IPS-11a (cell line): ENCODE results near the gene MYO7A.

Experiments used
- H3K4me3 ChIP-seq: one replicate; pipeline ENCODE4 v1.5.1; 2013; ENCODE audit warnings: low read depth, low read length, control low read depth

MYO7A gene

DNA sequence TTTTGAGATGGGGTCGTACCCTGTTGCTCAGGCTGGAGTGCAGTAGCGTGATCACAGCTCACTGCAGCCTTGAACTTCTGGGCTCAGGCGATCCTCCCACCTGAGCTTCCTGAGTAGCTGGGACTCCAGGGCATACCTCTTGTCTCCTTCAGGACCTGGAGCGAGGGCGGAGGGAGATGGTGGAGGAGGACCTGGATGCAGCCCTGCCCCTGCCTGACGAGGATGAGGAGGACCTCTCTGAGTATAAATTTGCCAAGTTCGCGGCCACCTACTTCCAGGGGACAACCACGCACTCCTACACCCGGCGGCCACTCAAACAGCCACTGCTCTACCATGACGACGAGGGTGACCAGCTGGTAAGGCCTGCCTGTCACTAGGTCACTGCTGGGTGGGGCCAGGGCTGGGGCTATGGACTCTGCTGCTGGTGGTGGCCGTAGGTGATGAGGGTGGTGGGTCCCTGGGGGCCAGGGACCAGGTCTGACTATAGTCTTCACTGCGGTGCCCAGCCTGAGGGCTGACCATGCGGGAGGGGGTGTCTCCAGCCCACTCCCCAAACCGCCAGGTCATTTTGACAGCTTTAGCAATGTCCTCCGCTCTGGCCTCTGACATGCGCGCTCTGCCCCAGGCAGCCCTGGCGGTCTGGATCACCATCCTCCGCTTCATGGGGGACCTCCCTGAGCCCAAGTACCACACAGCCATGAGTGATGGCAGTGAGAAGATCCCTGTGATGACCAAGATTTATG lies 53.9 kb downstream of the MYO7A start:
- H3K4me3 ChIP-seq: no peak overlapping the region

DNA sequence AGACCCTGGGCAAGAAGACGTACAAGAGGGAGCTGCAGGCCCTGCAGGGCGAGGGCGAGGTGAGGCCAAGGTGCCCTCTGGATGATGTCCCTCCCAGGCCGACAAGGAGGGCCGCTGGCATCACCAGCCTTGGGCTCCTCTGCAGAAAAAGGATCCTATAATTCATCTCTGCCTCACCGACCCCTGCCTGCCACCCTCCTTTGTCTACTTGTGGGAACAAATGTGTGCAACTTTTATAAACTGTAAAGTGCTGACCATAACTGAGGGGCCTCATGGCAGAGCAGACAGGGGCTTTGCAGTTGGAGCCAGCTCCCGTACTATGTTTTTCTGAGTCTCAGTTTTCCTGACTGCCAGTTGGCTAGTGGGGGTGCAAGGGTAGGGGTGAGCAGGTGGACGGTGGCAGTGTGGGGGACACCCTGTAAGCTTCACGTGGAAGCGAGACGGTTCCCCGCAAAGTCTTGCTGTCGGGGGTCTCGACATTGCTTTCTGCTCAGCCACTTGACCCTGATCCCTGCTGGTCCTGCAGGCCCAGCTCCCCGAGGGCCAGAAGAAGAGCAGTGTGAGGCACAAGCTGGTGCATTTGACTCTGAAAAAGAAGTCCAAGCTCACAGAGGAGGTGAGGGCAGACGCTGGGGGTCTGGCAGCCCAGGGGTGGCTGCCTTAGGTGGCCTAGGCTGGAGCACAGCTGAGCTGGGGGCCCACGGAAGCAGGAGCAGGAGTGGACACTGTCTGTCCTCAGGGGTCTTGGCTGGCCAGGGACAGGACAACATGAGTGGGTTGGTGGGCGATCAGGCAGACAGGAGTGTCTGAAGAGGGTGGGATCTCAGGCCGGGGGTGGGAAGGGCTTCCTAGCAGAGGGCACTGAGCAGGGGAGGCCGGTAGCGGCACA lies 54.7 kb downstream of the MYO7A start:
- H3K4me3 ChIP-seq: no peak overlapping the region

DNA sequence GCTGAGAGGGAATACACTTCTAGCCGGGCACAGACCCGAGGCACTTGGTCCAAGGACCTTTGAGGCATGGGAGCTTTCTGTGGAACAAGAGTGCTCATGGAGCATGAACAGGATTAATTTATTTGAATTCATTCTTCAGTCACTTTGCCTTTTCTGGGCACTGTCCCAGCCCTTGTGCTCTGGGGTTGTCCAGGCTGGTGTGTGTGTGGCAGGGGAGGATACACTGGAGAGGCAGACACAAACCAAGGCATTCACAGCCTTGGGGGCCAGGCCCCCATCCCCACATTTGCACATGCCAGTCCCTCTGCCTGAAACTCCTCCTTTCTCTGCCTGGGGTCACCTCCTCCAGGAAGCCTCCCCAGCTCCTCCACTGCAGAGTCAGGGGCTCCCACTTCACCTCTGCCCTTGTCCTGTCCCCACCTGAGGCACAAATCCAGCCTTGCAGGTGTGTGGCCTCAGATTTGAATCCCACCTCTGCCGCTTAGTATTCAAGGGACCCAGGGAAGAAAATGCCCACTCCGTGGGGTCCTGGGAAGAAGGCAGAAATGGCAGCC lies 55.5 kb downstream of the MYO7A start:
- no peak overlapping the region for H3K4me3 ChIP-seq

- no peak overlapping the region for H3K4me3 ChIP-seq
Observed at GRCh38 chr11:77184136-77184860, 56.3 kb downstream of the MYO7A start.

DNA sequence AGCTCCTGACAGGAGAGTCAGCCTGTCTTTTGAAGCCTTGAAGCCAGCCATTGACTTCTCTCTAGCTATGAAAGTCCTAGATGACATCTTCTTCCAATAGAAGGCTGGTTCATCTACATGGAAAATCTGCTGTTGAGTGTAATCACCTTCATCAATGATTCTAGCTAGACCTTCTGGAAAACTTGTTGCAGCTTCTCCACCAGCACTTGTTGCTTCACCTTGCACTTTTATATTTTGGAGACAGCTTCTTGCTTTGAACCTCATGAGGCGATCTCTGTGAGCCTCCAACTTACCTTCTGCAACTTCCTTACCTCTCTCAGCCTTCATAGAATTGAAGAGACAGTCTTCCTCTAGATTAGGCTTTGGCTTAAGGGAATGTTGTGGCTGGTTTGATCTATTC lies 58.3 kb downstream of the MYO7A start:
- no peak overlapping the region for H3K4me3 ChIP-seq

GRCh38 chr11:77187111-77187750 lies 59.2 kb downstream of the MYO7A start:
- no peak overlapping the region for H3K4me3 ChIP-seq

GRCh38 chr11:77187776-77188632 lies 60.0 kb downstream of the MYO7A start:
- no peak overlapping the region for H3K4me3 ChIP-seq

GRCh38 chr11:77188633-77189491 lies 60.8 kb downstream of the MYO7A start:
- H3K4me3 ChIP-seq: no peak overlapping the region

DNA sequence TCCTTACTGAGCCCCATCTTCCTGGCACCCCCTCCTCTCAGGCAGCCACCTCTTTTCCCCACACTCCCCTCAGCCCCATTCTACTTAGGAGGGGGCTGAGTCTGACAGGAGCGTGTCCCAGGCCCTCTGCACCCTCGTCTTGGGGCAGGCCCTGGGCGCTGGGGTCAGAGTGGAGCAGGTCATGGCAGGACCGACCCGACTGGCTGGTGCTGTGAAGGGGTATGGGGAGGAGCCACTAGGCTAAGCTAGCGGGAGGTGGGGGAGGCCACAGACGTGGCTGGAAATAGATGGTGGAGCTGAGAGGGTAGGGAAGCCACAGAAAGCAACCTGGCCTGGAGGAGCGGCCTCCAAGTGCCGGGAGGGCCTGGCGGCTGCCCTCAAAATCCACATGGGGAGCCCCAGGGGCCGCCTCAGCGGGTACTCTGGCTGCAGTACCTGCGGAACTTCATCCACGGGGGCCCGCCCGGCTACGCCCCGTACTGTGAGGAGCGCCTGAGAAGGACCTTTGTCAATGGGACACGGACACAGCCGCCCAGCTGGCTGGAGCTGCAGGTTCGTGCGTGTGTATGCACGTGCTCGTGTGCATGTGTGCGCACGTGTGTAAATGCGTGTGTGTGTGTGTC lies 61.7 kb downstream of the MYO7A start:
- H3K4me3 ChIP-seq: no peak overlapping the region

GRCh38 chr11:77190331-77191075 lies 62.5 kb downstream of the MYO7A start:
- no peak overlapping the region for H3K4me3 ChIP-seq

DNA sequence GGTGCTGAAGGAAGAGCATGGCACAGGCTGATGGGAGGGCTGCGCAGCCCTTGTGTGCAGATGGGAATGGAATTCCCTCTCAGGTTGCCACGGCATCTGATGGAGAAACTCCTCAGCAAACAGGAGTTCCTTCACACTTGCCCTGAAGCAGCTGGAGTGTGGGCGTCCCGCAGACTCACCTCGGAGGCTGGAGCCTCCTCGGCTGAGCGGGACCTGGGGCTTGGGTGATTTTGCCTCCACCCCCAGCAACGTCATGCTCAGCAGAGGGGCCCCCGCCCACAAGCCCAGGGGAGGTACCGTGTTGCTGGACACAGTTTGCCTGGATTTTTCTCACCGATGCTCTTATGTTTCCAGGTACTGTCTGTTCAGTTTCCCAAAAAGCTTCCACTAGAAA lies 63.4 kb downstream of the MYO7A start:
- H3K4me3 ChIP-seq: no peak overlapping the region

DNA sequence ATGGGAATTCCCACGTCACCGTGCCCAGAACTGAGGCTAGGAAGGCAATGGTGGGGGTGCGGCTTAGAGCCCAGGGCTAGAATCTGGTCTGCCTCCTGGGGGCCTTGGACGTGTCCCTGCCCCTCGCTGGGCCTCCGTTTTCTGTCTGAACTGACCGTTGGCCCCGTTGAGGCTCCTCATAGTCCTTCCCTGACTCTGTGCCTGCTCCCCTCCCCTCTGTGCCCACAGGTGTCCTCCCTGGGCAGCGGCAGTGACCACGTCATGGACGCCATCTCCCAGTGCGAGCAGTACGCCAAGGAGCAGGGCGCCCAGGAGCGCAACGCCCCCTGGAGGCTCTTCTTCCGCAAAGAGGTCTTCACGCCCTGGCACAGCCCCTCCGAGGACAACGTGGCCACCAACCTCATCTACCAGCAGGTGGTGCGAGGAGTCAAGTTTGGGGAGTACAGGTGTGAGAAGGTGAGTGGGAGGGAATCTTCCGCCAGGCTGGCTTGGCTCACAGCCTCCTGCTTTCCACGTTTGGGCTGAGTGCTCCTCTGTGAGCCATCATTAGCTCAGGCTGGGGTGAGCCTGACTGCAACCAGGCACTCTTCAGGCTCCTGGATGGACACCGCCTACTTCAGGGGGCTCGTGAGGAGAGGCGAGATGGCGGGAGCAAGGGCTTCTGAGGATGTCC lies 63.9 kb downstream of the MYO7A start:
- no peak overlapping the region for H3K4me3 ChIP-seq

- H3K4me3 ChIP-seq: no peak overlapping the region
Observed at GRCh38 chr11:77193167-77193566, 65.1 kb downstream of the MYO7A start.

- no peak overlapping the region for H3K4me3 ChIP-seq
Observed at GRCh38 chr11:77193911-77194830, 66.1 kb downstream of the MYO7A start.

DNA sequence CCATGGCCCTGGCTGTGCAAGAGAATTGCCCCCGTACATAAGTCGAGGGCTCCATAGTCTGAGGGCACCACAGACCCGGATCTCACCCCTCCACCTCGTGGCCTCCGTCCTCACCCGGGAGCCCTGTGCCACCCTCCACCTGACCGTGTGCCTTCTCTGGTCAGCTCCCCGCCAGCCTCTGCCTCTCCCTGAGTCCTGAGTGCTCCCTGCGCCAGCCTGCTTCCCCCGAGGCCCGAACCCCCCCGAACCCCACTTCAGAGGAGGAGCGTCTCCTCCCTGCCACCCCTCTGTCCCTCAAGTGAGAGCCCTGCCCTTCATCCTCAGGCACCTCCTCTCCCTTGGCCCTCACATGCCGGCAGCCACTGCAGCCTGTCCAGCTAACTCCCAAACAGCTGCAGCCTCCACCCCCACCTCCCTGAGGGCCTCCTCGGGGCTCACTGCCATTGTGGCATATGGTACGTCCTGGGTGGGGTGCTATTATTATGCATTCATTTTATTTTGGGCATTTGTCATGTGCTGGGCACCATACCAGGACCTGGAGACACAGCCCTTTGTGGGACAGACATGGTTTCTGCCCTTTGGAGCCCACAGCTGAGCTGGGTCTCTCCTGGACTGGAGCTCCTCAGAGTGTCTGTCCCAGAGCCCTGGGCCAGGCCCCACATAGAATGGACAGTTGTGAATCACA lies 67.2 kb downstream of the MYO7A start:
- no peak overlapping the region for H3K4me3 ChIP-seq

GRCh38 chr11:77196961-77197360 lies 68.9 kb downstream of the MYO7A start:
- no peak overlapping the region for H3K4me3 ChIP-seq
